ENCODE data around the gene SORBS2. TPM values are rescaled to one million over a fixed set of nuclear protein-coding genes. Genes with fewer than 3 reads are reported as not detected.

SORBS2 gene
- total RNA-seq, 1 experiment from 2014 or later, result 44.5 TPM

DNA sequence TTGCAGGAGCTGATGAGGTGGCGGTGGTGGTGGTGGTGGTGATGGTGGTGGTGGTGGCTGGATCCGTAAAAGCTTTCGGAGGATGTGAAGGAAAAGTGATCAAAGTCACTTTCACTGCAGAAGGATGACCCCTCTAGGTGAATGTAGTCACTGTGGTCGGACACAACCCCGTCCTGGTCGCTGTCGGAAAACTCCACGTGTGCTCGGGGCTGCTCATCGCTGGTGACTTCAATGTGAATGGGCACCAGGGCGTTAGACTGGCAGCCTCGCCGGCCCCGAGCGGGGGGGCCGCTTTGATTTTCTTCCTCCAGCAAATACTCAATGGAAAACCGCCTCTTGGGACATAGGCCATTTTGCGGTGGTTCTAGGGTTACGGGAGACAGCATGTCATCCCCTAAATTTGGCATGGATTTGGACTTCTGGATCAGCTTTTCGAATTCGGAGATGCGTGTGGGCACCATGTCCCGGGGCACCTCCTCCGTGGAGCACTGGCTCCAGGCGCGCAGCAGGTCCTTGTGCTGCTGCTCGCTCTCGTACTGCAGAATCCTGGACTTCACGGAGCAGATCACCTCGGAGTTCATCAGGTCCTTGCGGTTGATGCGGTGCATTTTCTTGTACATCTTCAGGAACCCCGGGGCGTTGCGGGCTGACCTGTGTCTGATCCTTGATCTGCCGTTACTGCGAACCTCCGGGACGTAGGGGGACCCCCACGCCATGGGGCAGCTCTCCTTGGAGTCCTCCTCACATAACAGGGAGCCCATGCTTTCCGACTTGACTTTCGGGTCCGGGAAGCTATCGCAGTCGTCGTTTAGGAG lies 188.3 kb downstream of the SORBS2 start (continued):
- TF ChIP-seq HMGXB4 (CRISPR knock-in tag; IDR thresholded peaks at IDR 0.05) (no peak), NR2C2 (CRISPR knock-in tag; IDR thresholded peaks at IDR 0.05) (no peak), ZBTB21 (CRISPR knock-in tag; IDR thresholded peaks at IDR 0.05; ENCODE audit: borderline replicate concordance) (no peak), RELA (CRISPR knock-in tag; IDR thresholded peaks at IDR 0.05; ENCODE audit: borderline replicate concordance) (no peak), E2F5 (CRISPR knock-in tag; IDR thresholded peaks at IDR 0.05) (no peak), NFE2L1 (CRISPR knock-in tag; IDR thresholded peaks at IDR 0.05) (no peak), ZNF219 (CRISPR knock-in tag; IDR thresholded peaks at IDR 0.05; ENCODE audit: borderline replicate concordance) (no peak), E2F4 (CRISPR knock-in tag; IDR thresholded peaks at IDR 0.05; ENCODE audit: borderline replicate concordance, low read depth) (no peak), KAT7 (CRISPR knock-in tag; IDR thresholded peaks at IDR 0.05; ENCODE audit: borderline replicate concordance) (no peak), ZNF416 (CRISPR knock-in tag; IDR thresholded peaks at IDR 0.05) (no peak)
- TF ChIP-seq, protein P1, sequence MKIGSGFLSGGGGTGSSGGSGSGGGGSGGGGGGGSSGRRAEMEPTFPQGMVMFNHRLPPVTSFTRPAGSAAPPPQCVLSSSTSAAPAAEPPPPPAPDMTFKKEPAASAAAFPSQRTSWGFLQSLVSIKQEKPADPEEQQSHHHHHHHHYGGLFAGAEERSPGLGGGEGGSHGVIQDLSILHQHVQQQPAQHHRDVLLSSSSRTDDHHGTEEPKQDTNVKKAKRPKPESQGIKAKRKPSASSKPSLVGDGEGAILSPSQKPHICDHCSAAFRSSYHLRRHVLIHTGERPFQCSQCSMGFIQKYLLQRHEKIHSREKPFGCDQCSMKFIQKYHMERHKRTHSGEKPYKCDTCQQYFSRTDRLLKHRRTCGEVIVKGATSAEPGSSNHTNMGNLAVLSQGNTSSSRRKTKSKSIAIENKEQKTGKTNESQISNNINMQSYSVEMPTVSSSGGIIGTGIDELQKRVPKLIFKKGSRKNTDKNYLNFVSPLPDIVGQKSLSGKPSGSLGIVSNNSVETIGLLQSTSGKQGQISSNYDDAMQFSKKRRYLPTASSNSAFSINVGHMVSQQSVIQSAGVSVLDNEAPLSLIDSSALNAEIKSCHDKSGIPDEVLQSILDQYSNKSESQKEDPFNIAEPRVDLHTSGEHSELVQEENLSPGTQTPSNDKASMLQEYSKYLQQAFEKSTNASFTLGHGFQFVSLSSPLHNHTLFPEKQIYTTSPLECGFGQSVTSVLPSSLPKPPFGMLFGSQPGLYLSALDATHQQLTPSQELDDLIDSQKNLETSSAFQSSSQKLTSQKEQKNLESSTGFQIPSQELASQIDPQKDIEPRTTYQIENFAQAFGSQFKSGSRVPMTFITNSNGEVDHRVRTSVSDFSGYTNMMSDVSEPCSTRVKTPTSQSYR (CRISPR knock-in tag; IDR thresholded peaks at IDR 0.05), result no peak
- TF ChIP-seq, protein P2, sequence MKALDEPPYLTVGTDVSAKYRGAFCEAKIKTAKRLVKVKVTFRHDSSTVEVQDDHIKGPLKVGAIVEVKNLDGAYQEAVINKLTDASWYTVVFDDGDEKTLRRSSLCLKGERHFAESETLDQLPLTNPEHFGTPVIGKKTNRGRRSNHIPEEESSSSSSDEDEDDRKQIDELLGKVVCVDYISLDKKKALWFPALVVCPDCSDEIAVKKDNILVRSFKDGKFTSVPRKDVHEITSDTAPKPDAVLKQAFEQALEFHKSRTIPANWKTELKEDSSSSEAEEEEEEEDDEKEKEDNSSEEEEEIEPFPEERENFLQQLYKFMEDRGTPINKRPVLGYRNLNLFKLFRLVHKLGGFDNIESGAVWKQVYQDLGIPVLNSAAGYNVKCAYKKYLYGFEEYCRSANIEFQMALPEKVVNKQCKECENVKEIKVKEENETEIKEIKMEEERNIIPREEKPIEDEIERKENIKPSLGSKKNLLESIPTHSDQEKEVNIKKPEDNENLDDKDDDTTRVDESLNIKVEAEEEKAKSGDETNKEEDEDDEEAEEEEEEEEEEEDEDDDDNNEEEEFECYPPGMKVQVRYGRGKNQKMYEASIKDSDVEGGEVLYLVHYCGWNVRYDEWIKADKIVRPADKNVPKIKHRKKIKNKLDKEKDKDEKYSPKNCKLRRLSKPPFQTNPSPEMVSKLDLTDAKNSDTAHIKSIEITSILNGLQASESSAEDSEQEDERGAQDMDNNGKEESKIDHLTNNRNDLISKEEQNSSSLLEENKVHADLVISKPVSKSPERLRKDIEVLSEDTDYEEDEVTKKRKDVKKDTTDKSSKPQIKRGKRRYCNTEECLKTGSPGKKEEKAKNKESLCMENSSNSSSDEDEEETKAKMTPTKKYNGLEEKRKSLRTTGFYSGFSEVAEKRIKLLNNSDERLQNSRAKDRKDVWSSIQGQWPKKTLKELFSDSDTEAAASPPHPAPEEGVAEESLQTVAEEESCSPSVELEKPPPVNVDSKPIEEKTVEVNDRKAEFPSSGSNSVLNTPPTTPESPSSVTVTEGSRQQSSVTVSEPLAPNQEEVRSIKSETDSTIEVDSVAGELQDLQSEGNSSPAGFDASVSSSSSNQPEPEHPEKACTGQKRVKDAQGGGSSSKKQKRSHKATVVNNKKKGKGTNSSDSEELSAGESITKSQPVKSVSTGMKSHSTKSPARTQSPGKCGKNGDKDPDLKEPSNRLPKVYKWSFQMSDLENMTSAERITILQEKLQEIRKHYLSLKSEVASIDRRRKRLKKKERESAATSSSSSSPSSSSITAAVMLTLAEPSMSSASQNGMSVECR (CRISPR knock-in tag; IDR thresholded peaks at IDR 0.05; ENCODE audit: borderline replicate concordance), result no peak

DNA sequence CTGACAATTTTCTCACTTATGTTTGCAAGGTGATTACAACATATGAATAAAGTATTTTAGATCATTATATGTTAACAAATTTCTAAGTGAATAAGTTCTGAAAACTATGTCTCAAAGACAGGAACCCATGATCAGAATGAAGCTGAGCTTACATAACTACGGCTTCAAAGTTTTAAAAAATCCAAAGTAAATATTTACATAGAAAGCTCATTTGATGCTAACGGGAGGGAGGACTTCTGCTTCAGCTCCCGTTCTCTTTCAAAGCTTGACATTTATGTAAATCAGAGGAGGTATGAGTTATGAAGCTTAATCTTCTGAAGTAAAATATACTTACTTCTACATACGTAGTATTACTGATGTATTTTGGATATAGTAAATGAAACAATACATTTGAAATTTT lies 203.8 kb downstream of the SORBS2 start:
- H3K27me3 Mint-ChIP-seq (ENCODE audit: low read depth), result no peaks in the 10 kb centered on the region
- H3K27ac Mint-ChIP-seq, result no peak overlapping the region
- ATAC-seq, result no peak
- no peaks in the 10 kb centered on the region for H3K36me3 Mint-ChIP-seq
- H3K4me1 Mint-ChIP-seq, result no peaks in the 10 kb centered on the region
- CTCF ChIA-PET, result interaction anchor here (2.0 kb wide), 1 partner anchor 10 kb away, joined by 10 read pairs; no protein-coding TSS in a partner anchor
- POLR2A ChIA-PET, result interaction anchor here (0.6 kb wide), 1 partner anchor 353 kb away, joined by 3 read pairs; no protein-coding TSS in a partner anchor
- DNase-seq (ENCODE audit: low spot score), result no peak
- no peaks in the 10 kb centered on the region for H3K9me3 Mint-ChIP-seq
- no peak overlapping the region for H3K4me3 Mint-ChIP-seq
- no peak for TF ChIP-seq HMGXB4 (CRISPR knock-in tag; IDR thresholded peaks at IDR 0.05)
- TF ChIP-seq ZNF121 (CRISPR knock-in tag; IDR thresholded peaks at IDR 0.05), result no peak
- no peak for TF ChIP-seq ZBTB43 (CRISPR knock-in tag; IDR thresholded peaks at IDR 0.05)
- no peak for TF ChIP-seq RELA (CRISPR knock-in tag; IDR thresholded peaks at IDR 0.05; ENCODE audit: borderline replicate concordance)
- no peak for TF ChIP-seq OVOL2 (CRISPR knock-in tag; IDR thresholded peaks at IDR 0.05; ENCODE audit: borderline replicate concordance)

Data from WTC11 (cell line).